ENCODE measurements around the gene SIAH3. TPM values are rescaled to one million over a fixed set of nuclear protein-coding genes. Genes with fewer than 3 reads are reported as not detected.

The SIAH3 gene
- total and polyA plus RNA-seq, 10 of the 15 experiments (the other 5 are each of a cell fraction or from before 2014, with no cell fraction given): not detected

DNA sequence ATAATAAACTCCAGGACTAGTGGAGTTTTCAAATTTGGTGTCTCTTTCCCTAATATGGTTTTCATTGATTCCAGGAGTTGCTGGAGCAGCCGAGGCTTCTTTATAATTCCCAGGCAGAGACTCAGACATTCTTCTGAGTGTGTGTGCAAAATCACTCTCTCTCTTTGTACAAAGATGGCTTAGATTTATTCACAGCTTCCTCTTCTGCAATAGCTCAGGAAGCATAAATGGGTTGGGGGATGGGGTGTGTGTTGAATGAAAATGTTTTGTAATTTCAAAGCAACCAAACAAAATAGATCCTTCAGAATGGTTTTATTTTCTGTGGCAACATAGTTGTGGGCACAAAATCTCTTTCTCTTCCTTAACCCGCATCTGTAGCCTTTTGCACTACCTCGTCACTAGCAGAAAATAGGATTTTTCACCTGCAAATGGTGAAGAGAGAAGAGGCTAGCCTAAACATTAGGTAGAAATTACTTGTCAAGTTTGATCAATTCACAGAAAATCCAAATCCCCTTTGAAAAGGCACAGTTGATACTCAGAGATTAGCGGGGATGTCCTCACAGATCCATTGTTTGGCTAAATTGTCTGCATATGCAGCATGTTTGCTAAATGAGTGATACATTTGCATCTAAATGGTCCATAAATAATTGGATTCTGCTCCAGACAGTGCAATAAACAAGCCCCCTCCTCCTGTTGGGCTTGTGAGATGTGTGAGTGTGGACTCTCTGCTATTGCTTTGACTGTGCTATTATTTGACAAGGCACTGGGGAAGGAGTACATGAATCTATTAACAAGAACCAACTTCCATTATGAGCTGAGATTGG, 82.7 kb downstream of the SIAH3 start:
- WGBS (ENCODE audit: insufficient coverage, insufficient replicate concordance, low lambda C conversion rate, missing lambda C conversion rate): 49% methylated on average over 4 of the region's 4 CpGs
- Histone ChIP-seq H3K36me3 (ENCODE audit: control insufficient read depth in 2 of 2, insufficient read depth in 2 of 2, low read length in 1 of 2) (no peaks in the 10 kb centered on the region), H3K9me3 (replicated peaks; ENCODE audit: control insufficient read depth, insufficient read depth, low read length) (no peaks in the 10 kb centered on the region), H3K9ac (ENCODE audit: control insufficient read depth, insufficient read depth, low read length) (no peak overlapping the region), H3K4me1 (ENCODE audit: control insufficient read depth, insufficient read depth, low read length) (no peaks in the 10 kb centered on the region), H3K4me2 (ENCODE audit: control insufficient read depth, insufficient read depth) (no peak overlapping the region), H3K79me2 (ENCODE audit: control insufficient read depth, insufficient read depth, low read length) (no peaks in the 10 kb centered on the region), H3K27me3 (replicated peaks in 1 of 2; ENCODE audit: control insufficient read depth in 2 of 2, insufficient read depth in 2 of 2, low read length in 1 of 2) (peaks cover 0 to 5% of the 10 kb centered on the region in 2 experiments; a peak in 3 of 4 replicates), H3K27ac (ENCODE audit: control insufficient read depth, insufficient read depth) (no peak overlapping the region), H3K4me3 (no peak overlapping the region), H2AFZ (ENCODE audit: control insufficient read depth, low read depth, low read length) (no peak overlapping the region), H4K20me1 (ENCODE audit: control insufficient read depth, insufficient read depth) (no peaks in the 10 kb centered on the region)
- CTCF ChIA-PET: no interaction called here
- FAIRE-seq: no peak
- no TSS peak for BruUV-seq (replicated peaks)
- in situ Hi-C loops (cut with MboI): no loop called here
- intact Hi-C loops (cut with micrococcal nuclease; ENCODE audit: unreplicated experiment): no loop called here
- SMC1A ChIA-PET (ENCODE audit: uncharacterized antibody, unreplicated experiment): interaction anchor here (0.6 kb wide), 1 partner anchor 1815 kb away, joined by 3 read pairs; no protein-coding TSS in a partner anchor
- POLR2A ChIA-PET: interaction anchor here (0.6 kb wide), 2 partner anchors 72 to 521 kb away, joined by 4 read pairs; no protein-coding TSS in a partner anchor
- ATAC-seq: no peak
- no peak for DNase-seq (ENCODE audit: low read depth, low spot score)
- RAD21 ChIA-PET (ENCODE audit: unreplicated experiment): no interaction called here
- TF ChIP-seq SUZ12 (IDR thresholded peaks at IDR 0.05; ENCODE audit: unreplicated experiment) (no peak), NR2F1 (conservative IDR thresholded peaks at IDR 0.05) (no peak), RBBP5 (conservative IDR thresholded peaks at IDR 0.05) (no peak), RAD51 (IDR thresholded peaks at IDR 0.05) (no peak), ESRRA (IDR thresholded peaks at IDR 0.05; ENCODE audit: low read length) (no peak), HDGF (IDR thresholded peaks at IDR 0.05) (no peak), PBX3 (IDR thresholded peaks at IDR 0.05; ENCODE audit: insufficient replicate concordance, low read depth, low read length) (no peak), MTA3 (IDR thresholded peaks at IDR 0.05; ENCODE audit: borderline replicate concordance, low read length) (no peak), TAF1 (IDR thresholded peaks at IDR 0.05; ENCODE audit: borderline replicate concordance, low read depth, low read length) (no peak), NFYB (IDR thresholded peaks at IDR 0.05; ENCODE audit: insufficient read depth, low read depth, low read length) (no peak)
- TF ChIP-seq, protein P1, sequence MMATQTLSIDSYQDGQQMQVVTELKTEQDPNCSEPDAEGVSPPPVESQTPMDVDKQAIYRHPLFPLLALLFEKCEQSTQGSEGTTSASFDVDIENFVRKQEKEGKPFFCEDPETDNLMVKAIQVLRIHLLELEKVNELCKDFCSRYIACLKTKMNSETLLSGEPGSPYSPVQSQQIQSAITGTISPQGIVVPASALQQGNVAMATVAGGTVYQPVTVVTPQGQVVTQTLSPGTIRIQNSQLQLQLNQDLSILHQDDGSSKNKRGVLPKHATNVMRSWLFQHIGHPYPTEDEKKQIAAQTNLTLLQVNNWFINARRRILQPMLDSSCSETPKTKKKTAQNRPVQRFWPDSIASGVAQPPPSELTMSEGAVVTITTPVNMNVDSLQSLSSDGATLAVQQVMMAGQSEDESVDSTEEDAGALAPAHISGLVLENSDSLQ (IDR thresholded peaks at IDR 0.05): no peak
- TF ChIP-seq, protein P2, sequence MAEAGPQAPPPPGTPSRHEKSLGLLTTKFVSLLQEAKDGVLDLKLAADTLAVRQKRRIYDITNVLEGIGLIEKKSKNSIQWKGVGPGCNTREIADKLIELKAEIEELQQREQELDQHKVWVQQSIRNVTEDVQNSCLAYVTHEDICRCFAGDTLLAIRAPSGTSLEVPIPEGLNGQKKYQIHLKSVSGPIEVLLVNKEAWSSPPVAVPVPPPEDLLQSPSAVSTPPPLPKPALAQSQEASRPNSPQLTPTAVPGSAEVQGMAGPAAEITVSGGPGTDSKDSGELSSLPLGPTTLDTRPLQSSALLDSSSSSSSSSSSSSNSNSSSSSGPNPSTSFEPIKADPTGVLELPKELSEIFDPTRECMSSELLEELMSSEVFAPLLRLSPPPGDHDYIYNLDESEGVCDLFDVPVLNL (IDR thresholded peaks at IDR 0.05; ENCODE audit: low read depth, low read length): no peak
- TF ChIP-seq, protein P3, sequence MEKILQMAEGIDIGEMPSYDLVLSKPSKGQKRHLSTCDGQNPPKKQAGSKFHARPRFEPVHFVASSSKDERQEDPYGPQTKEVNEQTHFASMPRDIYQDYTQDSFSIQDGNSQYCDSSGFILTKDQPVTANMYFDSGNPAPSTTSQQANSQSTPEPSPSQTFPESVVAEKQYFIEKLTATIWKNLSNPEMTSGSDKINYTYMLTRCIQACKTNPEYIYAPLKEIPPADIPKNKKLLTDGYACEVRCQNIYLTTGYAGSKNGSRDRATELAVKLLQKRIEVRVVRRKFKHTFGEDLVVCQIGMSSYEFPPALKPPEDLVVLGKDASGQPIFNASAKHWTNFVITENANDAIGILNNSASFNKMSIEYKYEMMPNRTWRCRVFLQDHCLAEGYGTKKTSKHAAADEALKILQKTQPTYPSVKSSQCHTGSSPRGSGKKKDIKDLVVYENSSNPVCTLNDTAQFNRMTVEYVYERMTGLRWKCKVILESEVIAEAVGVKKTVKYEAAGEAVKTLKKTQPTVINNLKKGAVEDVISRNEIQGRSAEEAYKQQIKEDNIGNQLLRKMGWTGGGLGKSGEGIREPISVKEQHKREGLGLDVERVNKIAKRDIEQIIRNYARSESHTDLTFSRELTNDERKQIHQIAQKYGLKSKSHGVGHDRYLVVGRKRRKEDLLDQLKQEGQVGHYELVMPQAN (conservative IDR thresholded peaks at IDR 0.05): no peak
- TF ChIP-seq, protein P4, sequence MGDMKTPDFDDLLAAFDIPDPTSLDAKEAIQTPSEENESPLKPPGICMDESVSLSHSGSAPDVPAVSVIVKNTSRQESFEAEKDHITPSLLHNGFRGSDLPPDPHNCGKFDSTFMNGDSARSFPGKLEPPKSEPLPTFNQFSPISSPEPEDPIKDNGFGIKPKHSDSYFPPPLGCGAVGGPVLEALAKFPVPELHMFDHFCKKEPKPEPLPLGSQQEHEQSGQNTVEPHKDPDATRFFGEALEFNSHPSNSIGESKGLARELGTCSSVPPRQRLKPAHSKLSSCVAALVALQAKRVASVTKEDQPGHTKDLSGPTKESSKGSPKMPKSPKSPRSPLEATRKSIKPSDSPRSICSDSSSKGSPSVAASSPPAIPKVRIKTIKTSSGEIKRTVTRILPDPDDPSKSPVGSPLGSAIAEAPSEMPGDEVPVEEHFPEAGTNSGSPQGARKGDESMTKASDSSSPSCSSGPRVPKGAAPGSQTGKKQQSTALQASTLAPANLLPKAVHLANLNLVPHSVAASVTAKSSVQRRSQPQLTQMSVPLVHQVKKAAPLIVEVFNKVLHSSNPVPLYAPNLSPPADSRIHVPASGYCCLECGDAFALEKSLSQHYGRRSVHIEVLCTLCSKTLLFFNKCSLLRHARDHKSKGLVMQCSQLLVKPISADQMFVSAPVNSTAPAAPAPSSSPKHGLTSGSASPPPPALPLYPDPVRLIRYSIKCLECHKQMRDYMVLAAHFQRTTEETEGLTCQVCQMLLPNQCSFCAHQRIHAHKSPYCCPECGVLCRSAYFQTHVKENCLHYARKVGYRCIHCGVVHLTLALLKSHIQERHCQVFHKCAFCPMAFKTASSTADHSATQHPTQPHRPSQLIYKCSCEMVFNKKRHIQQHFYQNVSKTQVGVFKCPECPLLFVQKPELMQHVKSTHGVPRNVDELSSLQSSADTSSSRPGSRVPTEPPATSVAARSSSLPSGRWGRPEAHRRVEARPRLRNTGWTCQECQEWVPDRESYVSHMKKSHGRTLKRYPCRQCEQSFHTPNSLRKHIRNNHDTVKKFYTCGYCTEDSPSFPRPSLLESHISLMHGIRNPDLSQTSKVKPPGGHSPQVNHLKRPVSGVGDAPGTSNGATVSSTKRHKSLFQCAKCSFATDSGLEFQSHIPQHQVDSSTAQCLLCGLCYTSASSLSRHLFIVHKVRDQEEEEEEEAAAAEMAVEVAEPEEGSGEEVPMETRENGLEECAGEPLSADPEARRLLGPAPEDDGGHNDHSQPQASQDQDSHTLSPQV (IDR thresholded peaks at IDR 0.05): no peak

Measured in GM12878 (cell line).